ENCODE data around the gene PRIMA1.

PRIMA1 gene

DNA sequence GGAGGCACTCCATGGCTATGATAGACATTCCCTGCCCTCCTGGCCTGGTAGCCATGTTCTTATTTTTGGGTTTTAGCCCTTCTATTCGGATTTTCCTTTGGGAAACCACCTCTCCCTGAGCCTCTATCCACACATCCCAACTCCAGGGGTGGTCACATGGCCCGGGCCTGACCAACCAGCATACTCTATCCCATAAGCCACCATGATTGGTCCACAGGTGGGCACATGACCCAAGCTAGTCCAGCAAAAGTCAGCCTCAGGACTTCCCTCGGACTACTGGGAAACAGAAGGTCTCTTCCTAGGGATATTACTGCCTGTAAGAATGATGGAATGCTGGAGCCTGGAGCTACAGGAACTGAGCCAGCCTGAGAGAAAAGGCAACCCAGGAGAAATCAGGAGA, 12.5 kb downstream of the PRIMA1 start:
- DNase-seq (ENCODE audit: low read depth, low spot score) = no peak

DNA sequence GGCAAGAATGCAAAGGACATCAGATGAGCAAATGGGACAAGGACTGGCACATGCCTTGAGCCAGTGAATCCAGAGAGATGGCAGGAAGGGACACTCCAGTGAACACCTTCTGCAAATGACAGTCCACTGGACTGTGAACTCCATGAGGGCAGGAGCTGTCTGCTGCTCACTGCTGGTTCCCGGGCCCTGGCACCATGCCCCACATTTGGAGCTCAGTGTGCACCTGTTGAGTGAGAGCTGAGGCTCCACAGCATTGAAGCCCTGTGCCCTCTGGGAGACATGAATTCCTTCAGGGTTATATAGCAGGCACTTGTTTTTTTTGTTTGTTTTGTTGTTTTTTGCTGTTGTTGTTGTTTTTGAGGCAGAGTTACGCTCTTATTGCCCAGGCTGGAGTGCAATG, 13.1 kb downstream of the PRIMA1 start:
- no peak for DNase-seq (ENCODE audit: low read depth, low spot score)
- TF ChIP-seq, protein P1, sequence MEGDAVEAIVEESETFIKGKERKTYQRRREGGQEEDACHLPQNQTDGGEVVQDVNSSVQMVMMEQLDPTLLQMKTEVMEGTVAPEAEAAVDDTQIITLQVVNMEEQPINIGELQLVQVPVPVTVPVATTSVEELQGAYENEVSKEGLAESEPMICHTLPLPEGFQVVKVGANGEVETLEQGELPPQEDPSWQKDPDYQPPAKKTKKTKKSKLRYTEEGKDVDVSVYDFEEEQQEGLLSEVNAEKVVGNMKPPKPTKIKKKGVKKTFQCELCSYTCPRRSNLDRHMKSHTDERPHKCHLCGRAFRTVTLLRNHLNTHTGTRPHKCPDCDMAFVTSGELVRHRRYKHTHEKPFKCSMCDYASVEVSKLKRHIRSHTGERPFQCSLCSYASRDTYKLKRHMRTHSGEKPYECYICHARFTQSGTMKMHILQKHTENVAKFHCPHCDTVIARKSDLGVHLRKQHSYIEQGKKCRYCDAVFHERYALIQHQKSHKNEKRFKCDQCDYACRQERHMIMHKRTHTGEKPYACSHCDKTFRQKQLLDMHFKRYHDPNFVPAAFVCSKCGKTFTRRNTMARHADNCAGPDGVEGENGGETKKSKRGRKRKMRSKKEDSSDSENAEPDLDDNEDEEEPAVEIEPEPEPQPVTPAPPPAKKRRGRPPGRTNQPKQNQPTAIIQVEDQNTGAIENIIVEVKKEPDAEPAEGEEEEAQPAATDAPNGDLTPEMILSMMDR (IDR thresholded peaks at IDR 0.05; ENCODE audit: low read depth, low read length) = no peak
- in situ Hi-C loops (cut with HindIII; ENCODE audit: low sequenced_read_pairs) = no loop called here
- H3K4me3 ChIP-seq (ENCODE audit: low read depth, low read length) = no peak overlapping the region

More for the DNA sequence above, 12.5 kb downstream of the PRIMA1 start:
- TF ChIP-seq, protein P1 (IDR thresholded peaks at IDR 0.05; ENCODE audit: low read depth, low read length) = no peak
- in situ Hi-C loops (cut with HindIII; ENCODE audit: low sequenced_read_pairs) = no loop called here
- H3K4me3 ChIP-seq (ENCODE audit: low read depth, low read length) = no peak overlapping the region

DNA sequence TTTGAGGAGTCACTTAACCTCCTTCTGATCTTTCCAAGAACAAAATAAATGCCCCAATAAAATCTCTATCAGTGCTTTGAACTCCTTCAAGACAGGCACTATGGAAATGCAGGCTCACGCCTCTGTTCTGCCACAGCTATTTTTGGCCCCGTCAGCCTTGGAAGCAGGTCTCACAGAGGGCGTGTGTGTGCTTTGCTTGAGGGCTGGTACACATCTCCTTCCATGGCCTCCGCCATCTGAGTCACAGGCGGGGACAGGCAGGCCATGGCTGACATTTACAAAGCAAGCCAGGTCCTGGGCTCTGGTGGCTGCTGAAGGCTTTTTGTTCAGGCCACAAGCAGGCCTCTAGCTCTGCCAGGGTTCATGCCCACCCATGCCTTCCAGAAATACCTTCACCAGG, 16.0 kb downstream of the PRIMA1 start:
- in situ Hi-C loops (cut with HindIII; ENCODE audit: low sequenced_read_pairs) = no loop called here
- DNase-seq (ENCODE audit: low read depth, low spot score) = no peak
- TF ChIP-seq, protein P1 (IDR thresholded peaks at IDR 0.05; ENCODE audit: low read depth, low read length) = no peak
- no peak overlapping the region for H3K4me3 ChIP-seq (ENCODE audit: low read depth, low read length)

DNA sequence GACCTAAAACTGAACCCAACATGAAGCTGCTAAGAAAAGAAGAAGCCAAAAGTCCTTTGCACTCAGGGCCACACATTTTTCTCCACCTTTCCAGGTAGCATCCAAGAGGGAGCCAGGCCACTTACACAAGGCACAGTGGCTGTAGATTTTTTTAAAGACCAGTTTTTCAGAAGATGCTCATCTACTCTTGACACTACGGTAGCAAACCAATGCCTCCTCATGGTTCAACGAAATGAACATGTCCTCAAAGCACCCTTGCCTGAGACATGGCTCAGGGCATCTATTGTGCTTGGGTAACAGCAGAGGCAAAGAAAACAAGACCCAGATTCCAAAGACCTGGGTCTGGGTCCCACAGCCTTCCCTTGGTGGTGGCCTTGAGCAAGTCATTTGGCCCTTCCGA, 22.3 kb downstream of the PRIMA1 start:
- DNase-seq (ENCODE audit: low read depth, low spot score) = no peak
- no peak overlapping the region for H3K4me3 ChIP-seq (ENCODE audit: low read depth, low read length)
- in situ Hi-C loops (cut with HindIII; ENCODE audit: low sequenced_read_pairs) = no loop called here
- TF ChIP-seq, protein P1 (IDR thresholded peaks at IDR 0.05; ENCODE audit: low read depth, low read length) = no peak

DNA sequence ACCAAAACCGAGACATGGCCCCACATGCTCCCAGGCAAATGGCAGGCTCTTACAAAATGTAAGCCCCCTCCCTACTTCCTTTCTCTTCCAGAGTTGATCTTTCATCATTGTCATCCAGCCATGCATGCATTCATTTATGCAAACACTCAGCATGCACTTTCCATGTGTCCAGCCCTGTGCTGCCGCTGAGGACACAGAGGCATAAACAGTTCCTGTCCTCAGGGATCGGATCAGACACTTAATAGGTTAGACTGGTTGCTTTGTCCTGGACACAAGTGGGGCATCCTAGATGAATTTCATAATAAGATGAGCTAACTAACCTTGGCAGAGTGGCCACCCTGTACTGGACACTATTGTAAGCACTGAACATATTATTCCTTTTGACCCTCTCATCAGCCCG, 23.1 kb downstream of the PRIMA1 start:
- no peak overlapping the region for H3K4me3 ChIP-seq (ENCODE audit: low read depth, low read length)
- in situ Hi-C loops (cut with HindIII; ENCODE audit: low sequenced_read_pairs) = no loop called here
- TF ChIP-seq, protein P1 (IDR thresholded peaks at IDR 0.05; ENCODE audit: low read depth, low read length) = no peak
- DNase-seq (ENCODE audit: low read depth, low spot score) = no peak

DNA sequence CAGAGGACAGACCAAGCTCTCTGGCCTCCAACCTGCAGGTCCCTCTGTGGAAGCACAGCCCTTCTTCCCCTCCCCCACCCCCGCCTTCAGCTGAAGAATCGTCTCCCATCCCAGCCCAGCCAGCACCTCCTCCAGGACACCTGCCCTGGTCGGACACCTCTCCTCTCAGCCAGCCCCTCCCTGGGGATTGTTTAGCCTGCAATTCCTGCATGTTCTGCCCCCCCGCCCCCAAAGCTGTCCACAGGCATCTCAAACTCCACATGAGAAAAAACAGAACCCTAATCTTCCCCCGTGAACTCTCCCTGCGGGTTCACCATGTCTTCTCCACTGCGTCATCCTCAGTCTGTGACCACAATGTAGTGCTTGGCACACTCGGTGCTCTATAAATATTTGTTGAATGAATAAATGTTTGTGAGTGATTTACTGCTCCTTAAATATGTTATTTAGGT, 24.1 kb downstream of the PRIMA1 start:
- H3K4me3 ChIP-seq (ENCODE audit: low read depth, low read length) = no peak overlapping the region
- TF ChIP-seq, protein P1 (IDR thresholded peaks at IDR 0.05; ENCODE audit: low read depth, low read length) = no peak
- in situ Hi-C loops (cut with HindIII; ENCODE audit: low sequenced_read_pairs) = no loop called here
- DNase-seq (ENCODE audit: low read depth, low spot score) = no peak
